Left lung (tissue), 10 donors: ENCODE data around the gene LCN1. TPM values are rescaled to one million over a fixed set of nuclear protein-coding genes. Genes with fewer than 3 reads are reported as not detected.
A peak's percentile ranks its signal among the peaks of the same experiment; 100 is the strongest.
"Not testable (repeated sequence)": the region's sequence is repeated elsewhere in the genome, so short reads cannot be mapped to it uniquely, and the experiment has no call there.

Experiments used
- ATAC-seq: fragments of 200-7000 bp; cut with Tn5 transposase; one replicate; pipeline ENCODE4 v1.9.1; 2020; ENCODE audit warnings: moderate library complexity
- DNase-seq, 4 donors: peaks; one replicate each; pipeline ENCODE4 v3.0.0-alpha.2; 2013 to 2020
- H3K27ac ChIP-seq, 2 donors: fragments of 200-600 bp; sonication (generic) in 1 of 2; one replicate each; pipeline versions ENCODE4 v1.5.0 to v1.8.0; 2020 to 2021
- H3K27me3 ChIP-seq, 2 donors: fragments of 200-600 bp; sonication (generic) in 1 of 2; one replicate each; pipeline versions ENCODE4 v1.5.0 to v1.8.0; 2020 to 2021
- H3K36me3 ChIP-seq, 2 donors: fragments of 200-600 bp; sonication (generic) in 1 of 2; one replicate each; pipeline versions ENCODE4 v1.5.0 to v1.8.0; 2020 to 2021
- H3K4me1 ChIP-seq, 2 donors: fragments of 200-600 bp; one replicate each; pipeline ENCODE4 v1.8.0; 2021
- H3K4me3 ChIP-seq, 2 donors: fragments of 200-600 bp; sonication (generic) in 1 of 2; one replicate each; pipeline versions ENCODE4 v1.5.0 to v1.8.0; 2020 to 2021; ENCODE audit warnings: mild to moderate bottlenecking in 1 of 2
- H3K9me3 ChIP-seq, 2 donors: fragments of 200-600 bp; sonication (generic) in 1 of 2; one replicate each; pipeline versions ENCODE4 v1.5.0 to v1.8.0; 2020 to 2021
- CTCF ChIP-seq, 2 donors: fragments of 200-600 bp; sonication (generic) in 1 of 2; IDR thresholded peaks; one replicate each; pipeline versions ENCODE4 v1.5.0 to v1.8.0; 2021; ENCODE audit warnings: antibody characterized with exemption in 2 of 2
- intact Hi-C, 2 donors: fragments of 100-400 bp; cut with DNase I; formaldehyde crosslinking; loops; one replicate each; pipeline versions ENCODE4 v1.11.2 to v1.14.2; 2022
- polyA plus RNA-seq, 6 donors: library from polyadenylated mRNA; unstranded; fragments of 120-200 nt; gene quantifications; one replicate each; pipeline ENCODE4 v1.2.1, GENCODE V29; 2013; ENCODE audit not compliant: insufficient read length in 6 of 6
- total RNA-seq, 2 donors: library from RNA; stranded (reverse); fragmentation: NEBNext Ultra II Directional; extraction: Animal tissue kit (Norgen Biotek cat#: 25700); gene quantifications; one replicate each; pipeline ENCODE4 v1.2.1, GENCODE V29; 2021
- donor health status: DM: no; HTN: yes; CAD: no.
- donor health status: DM: no; HTN: no; CAD: no.

Gene LCN1
- total and polyA plus RNA-seq, 8 donors: not detected

GRCh38 chr9:135544981-135545635 is 23.9 kb downstream of the LCN1 start:
- Histone ChIP-seq H3K36me3 (no peaks in the 10 kb centered on the region), H3K9me3 (no peaks in the 10 kb centered on the region), H3K27ac (no peak overlapping the region), H3K27me3 (peaks cover 0 to 15% of the 10 kb centered on the region in 2 donors), H3K4me1 (no peaks in the 10 kb centered on the region), H3K4me3 (no peak overlapping the region)
- DNase-seq: peak in 1 of 4 donors; percentile 64
- no peak for TF ChIP-seq CTCF (IDR thresholded peaks at IDR 0.05)
- intact Hi-C loops: no loop called here
- no peak for ATAC-seq

DNA sequence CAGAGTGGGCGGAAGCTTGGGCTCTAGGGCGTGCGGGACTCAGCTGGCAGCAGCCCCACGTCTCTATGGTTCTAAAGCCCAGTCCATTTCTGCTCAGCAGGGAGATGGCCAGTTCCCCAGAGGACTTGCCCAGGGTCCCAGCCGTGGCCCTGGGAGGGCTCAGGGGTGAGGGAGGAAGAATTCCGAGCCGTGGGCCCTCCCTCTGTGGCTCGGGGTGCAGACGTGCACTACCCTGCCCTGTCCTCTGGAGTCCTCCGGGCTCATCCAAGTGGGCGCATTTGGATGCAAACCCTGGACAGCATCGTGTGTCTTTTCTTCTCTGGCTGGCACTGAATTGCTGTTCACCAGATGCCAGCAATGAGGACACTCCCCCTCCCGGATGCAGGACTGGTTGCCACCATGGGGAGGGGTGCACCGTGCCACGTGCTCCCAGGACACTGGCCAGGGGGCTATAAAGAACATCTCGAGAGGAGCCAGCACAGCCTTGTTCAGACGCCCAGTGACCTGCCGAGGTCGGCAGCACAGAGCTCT is 24.5 kb downstream of the LCN1 start, which contains the start of gene OBP2A:
Gene OBP2A, plus strand, starts transcription at position 481 of the 531 bp plus-strand sequence. CDS start 55 bp downstream, outside the sequence.
- intact Hi-C loops, ATAC-seq, H3K27ac ChIP-seq, H3K36me3 ChIP-seq, H3K4me3 ChIP-seq, H3K4me1 ChIP-seq, H3K9me3 ChIP-seq: not testable (repeated sequence)
- peaks cover 0 to 15% of the 10 kb centered on the region in 2 donors for H3K27me3 ChIP-seq
- DNase-seq: peak in 1 of 4 donors; percentile 32

DNA sequence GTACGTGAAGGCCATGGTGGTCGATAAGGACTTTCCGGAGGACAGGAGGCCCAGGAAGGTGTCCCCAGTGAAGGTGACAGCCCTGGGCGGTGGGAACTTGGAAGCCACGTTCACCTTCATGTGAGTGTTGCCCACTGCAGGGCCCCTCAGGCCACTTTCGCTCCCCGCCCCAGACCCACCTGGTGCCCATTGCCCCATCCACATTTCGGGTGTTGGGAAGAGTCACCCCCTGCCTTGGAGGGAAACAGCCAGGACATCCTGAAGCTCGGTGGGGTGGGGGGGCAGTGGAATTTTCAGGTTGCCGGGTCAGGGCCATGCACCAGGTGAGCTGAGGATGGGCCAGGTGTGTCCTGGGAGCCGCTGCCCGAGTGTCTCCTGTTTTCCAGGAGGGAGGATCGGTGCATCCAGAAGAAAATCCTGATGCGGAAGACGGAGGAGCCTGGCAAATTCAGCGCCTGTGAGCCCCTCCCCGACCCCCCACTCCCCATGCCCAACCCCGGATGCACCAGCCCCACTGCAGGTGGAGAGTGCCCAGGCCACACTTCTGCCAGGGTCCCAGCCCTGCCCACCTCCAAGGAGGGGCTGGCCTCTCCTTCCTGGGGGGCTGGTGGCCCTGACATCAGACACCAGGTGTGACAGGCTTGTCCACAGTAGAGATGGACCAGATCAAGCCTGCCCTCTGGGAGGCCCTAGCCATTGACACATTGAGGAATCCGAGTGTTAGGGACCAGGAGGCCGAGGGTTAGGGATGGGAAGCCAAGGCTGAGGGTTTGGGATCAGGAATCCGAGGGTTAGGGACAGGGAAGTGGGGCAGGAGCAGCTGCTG is 25.8 kb downstream of the LCN1 start:
- DNase-seq: peak in 1 of 4 donors; percentile 37
- H3K4me3 ChIP-seq, intact Hi-C loops, H3K27ac ChIP-seq, H3K4me1 ChIP-seq, H3K9me3 ChIP-seq, H3K36me3 ChIP-seq, ATAC-seq: not testable (repeated sequence)
- peaks cover 0 to 23% of the 10 kb centered on the region in 2 donors for H3K27me3 ChIP-seq

- Histone ChIP-seq H3K27me3 (peaks cover 0 to 23% of the 10 kb centered on the region in 2 donors), H3K27ac (no peak overlapping the region), H3K4me3 (no peak overlapping the region), H3K4me1 (no peaks in the 10 kb centered on the region), H3K9me3 (no peaks in the 10 kb centered on the region), H3K36me3 (no peaks in the 10 kb centered on the region)
- intact Hi-C loops: no loop called here
- TF ChIP-seq CTCF (IDR thresholded peaks at IDR 0.05): no peak
- DNase-seq (peak in 1 of 4 donors; percentile 44), ATAC-seq (no peak)
These were observed 26.8 kb downstream of the LCN1 start for GRCh38 chr9:135547756-135548736.

DNA sequence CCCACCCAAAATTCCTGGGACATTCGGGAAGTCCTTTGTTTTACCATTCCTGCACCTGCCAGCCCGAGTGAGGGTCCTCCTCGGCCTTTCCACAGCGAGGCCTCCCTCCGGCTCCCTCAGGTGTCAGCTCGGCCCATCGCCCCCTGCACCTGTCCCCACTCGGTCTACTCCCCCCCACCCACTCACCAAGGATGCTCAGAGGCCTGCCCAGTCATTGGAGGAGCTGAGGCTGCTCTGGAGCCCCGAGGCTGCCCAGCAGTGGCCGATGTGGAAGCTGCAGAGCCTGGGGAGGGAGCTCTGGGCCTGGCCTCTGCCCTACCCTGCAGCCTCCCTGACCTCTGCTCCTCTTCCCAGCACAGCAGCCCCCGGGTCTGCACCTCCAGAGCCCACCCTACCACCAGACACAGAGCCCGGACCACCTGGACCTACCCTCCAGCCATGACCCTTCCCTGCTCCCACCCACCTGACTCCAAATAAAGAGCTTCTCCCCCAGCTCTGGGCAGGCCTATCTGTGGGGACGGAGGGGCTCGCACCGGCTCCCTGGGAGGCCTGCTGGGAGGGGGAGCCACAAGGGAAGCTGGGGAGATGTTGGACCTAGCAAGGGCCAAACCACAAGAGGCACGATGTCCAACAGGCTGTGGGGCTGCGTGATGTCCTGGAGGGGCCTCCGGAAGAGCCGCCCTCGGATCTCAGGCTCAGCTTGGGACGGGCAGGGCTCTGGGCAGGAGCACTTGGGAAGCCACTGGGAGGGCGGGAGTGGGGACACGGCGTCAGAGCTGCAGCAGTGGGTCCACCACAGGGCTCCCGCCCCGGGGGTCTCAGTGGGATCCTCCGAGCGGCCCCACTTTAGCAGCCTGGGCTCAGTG is 28.5 kb downstream of the LCN1 start:
- H3K4me1 ChIP-seq, ATAC-seq, intact Hi-C loops: not testable (repeated sequence)

More for the DNA sequence above, 28.5 kb downstream of the LCN1 start:
- DNase-seq: peak in 1 of 4 donors; percentile 32
- H3K27ac ChIP-seq, H3K9me3 ChIP-seq, H3K4me3 ChIP-seq, H3K36me3 ChIP-seq: not testable (repeated sequence)
- peaks cover 0 to 22% of the 10 kb centered on the region in 2 donors for H3K27me3 ChIP-seq
